ENCODE data around the gene CLHC1. TPM values are rescaled to one million over a fixed set of nuclear protein-coding genes. Genes with fewer than 3 reads are reported as not detected.
"Not testable (repeated sequence)": the region's sequence is repeated elsewhere in the genome, so short reads cannot be mapped to it uniquely, and the experiment has no call there.

Gene CLHC1
- total and polyA plus RNA-seq, 2 donors (not counting 1 experiment from before 2014, with no cell fraction given), result 6.5 to 11.9 TPM

- no peaks in the 10 kb centered on the region for H3K36me3 ChIP-seq (ENCODE audit: control insufficient read depth, insufficient read depth, low read length)
- H3K4me1 ChIP-seq (ENCODE audit: control insufficient read depth, extremely low read depth, insufficient read depth, low read length), result no peaks in the 10 kb centered on the region
- no peaks in the 10 kb centered on the region for H3K79me2 ChIP-seq (ENCODE audit: control insufficient read depth, insufficient read depth, low read length)
- TF ChIP-seq EZH2 (IDR thresholded peaks at IDR 0.05; ENCODE audit: low read length, missing control alignments), result no peak
- no peak for TF ChIP-seq CTCF (conservative IDR thresholded peaks at IDR 0.05 in 1 of 2, IDR thresholded peaks at IDR 0.05 in 1 of 2; ENCODE audit: low read depth in 1 of 2, low read length in 2 of 2)
- H3K9ac ChIP-seq (ENCODE audit: insufficient read depth, low read length), result no peak overlapping the region
- H3K4me3 ChIP-seq (replicated peaks in 1 of 4; ENCODE audit: control extremely low read depth in 1 of 4, insufficient read depth in 1 of 4, low read depth in 3 of 4, low read length in 4 of 4), result no peak overlapping the region
- no peaks in the 10 kb centered on the region for H3K27me3 ChIP-seq (ENCODE audit: control insufficient read depth, insufficient read depth, low read length)
- H3K27ac ChIP-seq (ENCODE audit: insufficient read depth, low read length), result no peak overlapping the region
- DNase-seq (ENCODE audit: low read depth in 2 of 2), result no peak
- no peak overlapping the region for H3K4me2 ChIP-seq (ENCODE audit: extremely low read depth, insufficient read depth, low read length)
- H2AFZ ChIP-seq (ENCODE audit: low read length), result no peak overlapping the region
- H4K20me1 ChIP-seq (ENCODE audit: control insufficient read depth, extremely low read depth, insufficient read depth, low read length), result no peaks in the 10 kb centered on the region
- H3K9me3 ChIP-seq (ENCODE audit: control insufficient read depth, insufficient read depth, low read depth, low read length), result no peaks in the 10 kb centered on the region
These were observed 31.7 kb downstream of the CLHC1 start for GRCh38 chr2:55200416-55200815.

- Histone ChIP-seq H3K4me3 (replicated peaks in 1 of 4; ENCODE audit: control extremely low read depth in 1 of 4, insufficient read depth in 1 of 4, low read depth in 3 of 4, low read length in 4 of 4) (no peak overlapping the region), H3K9me3 (ENCODE audit: control insufficient read depth, insufficient read depth, low read depth, low read length) (no peaks in the 10 kb centered on the region), H3K36me3 (ENCODE audit: control insufficient read depth, insufficient read depth, low read length) (no peaks in the 10 kb centered on the region), H3K4me2 (ENCODE audit: extremely low read depth, insufficient read depth, low read length) (no peak overlapping the region), H3K79me2 (ENCODE audit: control insufficient read depth, insufficient read depth, low read length) (no peaks in the 10 kb centered on the region), H3K27me3 (ENCODE audit: control insufficient read depth, insufficient read depth, low read length) (no peaks in the 10 kb centered on the region), H3K4me1 (ENCODE audit: control insufficient read depth, extremely low read depth, insufficient read depth, low read length) (no peaks in the 10 kb centered on the region), H3K27ac (ENCODE audit: insufficient read depth, low read length) (no peak overlapping the region), H3K9ac (ENCODE audit: insufficient read depth, low read length) (no peak overlapping the region), H2AFZ (ENCODE audit: low read length) (no peak overlapping the region), H4K20me1 (ENCODE audit: control insufficient read depth, extremely low read depth, insufficient read depth, low read length) (no peaks in the 10 kb centered on the region)
- no peak for DNase-seq (ENCODE audit: low read depth in 2 of 2)
- TF ChIP-seq EZH2 (IDR thresholded peaks at IDR 0.05; ENCODE audit: low read length, missing control alignments) (no peak), CTCF (conservative IDR thresholded peaks at IDR 0.05 in 1 of 2, IDR thresholded peaks at IDR 0.05 in 1 of 2; ENCODE audit: low read depth in 1 of 2, low read length in 2 of 2) (no peak)
These were observed 35.6 kb downstream of the CLHC1 start for GRCh38 chr2:55196526-55196925.

- H3K36me3 ChIP-seq (ENCODE audit: control insufficient read depth, insufficient read depth, low read length); H3K27ac ChIP-seq (ENCODE audit: insufficient read depth, low read length); H4K20me1 ChIP-seq (ENCODE audit: control insufficient read depth, extremely low read depth, insufficient read depth, low read length); H3K9ac ChIP-seq (ENCODE audit: insufficient read depth, low read length); H3K4me1 ChIP-seq (ENCODE audit: control insufficient read depth, extremely low read depth, insufficient read depth, low read length); H3K27me3 ChIP-seq (ENCODE audit: control insufficient read depth, insufficient read depth, low read length); DNase-seq (ENCODE audit: low read depth in 2 of 2); H3K79me2 ChIP-seq (ENCODE audit: control insufficient read depth, insufficient read depth, low read length); H3K4me2 ChIP-seq (ENCODE audit: extremely low read depth, insufficient read depth, low read length); H3K9me3 ChIP-seq (ENCODE audit: control insufficient read depth, insufficient read depth, low read depth, low read length); H3K4me3 ChIP-seq (replicated peaks in 1 of 4; ENCODE audit: control extremely low read depth in 1 of 4, insufficient read depth in 1 of 4, low read depth in 3 of 4, low read length in 4 of 4); H2AFZ ChIP-seq (ENCODE audit: low read length): not testable (repeated sequence)
These were observed 40.2 kb downstream of the CLHC1 start for GRCh38 chr2:55191888-55192287.

- H4K20me1 ChIP-seq (ENCODE audit: control insufficient read depth, extremely low read depth, insufficient read depth, low read length); H3K4me2 ChIP-seq (ENCODE audit: extremely low read depth, insufficient read depth, low read length); H3K9ac ChIP-seq (ENCODE audit: insufficient read depth, low read length); H3K9me3 ChIP-seq (ENCODE audit: control insufficient read depth, insufficient read depth, low read depth, low read length); H3K4me1 ChIP-seq (ENCODE audit: control insufficient read depth, extremely low read depth, insufficient read depth, low read length); H2AFZ ChIP-seq (ENCODE audit: low read length); H3K27me3 ChIP-seq (ENCODE audit: control insufficient read depth, insufficient read depth, low read length); H3K27ac ChIP-seq (ENCODE audit: insufficient read depth, low read length); H3K79me2 ChIP-seq (ENCODE audit: control insufficient read depth, insufficient read depth, low read length); DNase-seq (ENCODE audit: low read depth in 2 of 2); H3K4me3 ChIP-seq (replicated peaks in 1 of 4; ENCODE audit: control extremely low read depth in 1 of 4, insufficient read depth in 1 of 4, low read depth in 3 of 4, low read length in 4 of 4); H3K36me3 ChIP-seq (ENCODE audit: control insufficient read depth, insufficient read depth, low read length): not testable (repeated sequence)
These were observed 45.3 kb downstream of the CLHC1 start for GRCh38 chr2:55186837-55187236.

Data from fibroblast of lung (primary cell).